Subcutaneous adipose tissue (tissue), 4 donors: Measurements from ENCODE around the gene ARHGEF3. TPM values are rescaled to one million over a fixed set of nuclear protein-coding genes. Genes with fewer than 3 reads are reported as not detected.

Source experiments
- CTCF ChIP-seq: fragments of 450-650 bp; IDR thresholded peaks from one replicate; pipeline ENCODE4 v1.5.1; 2016; ENCODE audit warnings: low read depth, mild to moderate bottlenecking, control low read depth, antibody characterized with exemption, moderate library complexity
- total RNA-seq, 4 donors: library from RNA; depleted of rRNA; stranded (reverse); fragments of >200 nt; gene quantifications; one replicate each; pipeline ENCODE4 v1.1.0, GENCODE V29; 2016

Gene ARHGEF3, protein sequence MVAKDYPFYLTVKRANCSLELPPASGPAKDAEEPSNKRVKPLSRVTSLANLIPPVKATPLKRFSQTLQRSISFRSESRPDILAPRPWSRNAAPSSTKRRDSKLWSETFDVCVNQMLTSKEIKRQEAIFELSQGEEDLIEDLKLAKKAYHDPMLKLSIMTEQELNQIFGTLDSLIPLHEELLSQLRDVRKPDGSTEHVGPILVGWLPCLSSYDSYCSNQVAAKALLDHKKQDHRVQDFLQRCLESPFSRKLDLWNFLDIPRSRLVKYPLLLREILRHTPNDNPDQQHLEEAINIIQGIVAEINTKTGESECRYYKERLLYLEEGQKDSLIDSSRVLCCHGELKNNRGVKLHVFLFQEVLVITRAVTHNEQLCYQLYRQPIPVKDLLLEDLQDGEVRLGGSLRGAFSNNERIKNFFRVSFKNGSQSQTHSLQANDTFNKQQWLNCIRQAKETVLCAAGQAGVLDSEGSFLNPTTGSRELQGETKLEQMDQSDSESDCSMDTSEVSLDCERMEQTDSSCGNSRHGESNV
- total RNA-seq = 10 to 100 TPM; 11.3 to 28.0 (median 19.0) TPM

- no peak for TF ChIP-seq CTCF
Measured at GRCh38 chr3:56801662-56802377, at the start of gene ARHGEF3. Gene ARHGEF3, minus strand, starts transcription at chr3:56801949. Its CDS starts 151 bp downstream, at chr3:56801798.

DNA sequence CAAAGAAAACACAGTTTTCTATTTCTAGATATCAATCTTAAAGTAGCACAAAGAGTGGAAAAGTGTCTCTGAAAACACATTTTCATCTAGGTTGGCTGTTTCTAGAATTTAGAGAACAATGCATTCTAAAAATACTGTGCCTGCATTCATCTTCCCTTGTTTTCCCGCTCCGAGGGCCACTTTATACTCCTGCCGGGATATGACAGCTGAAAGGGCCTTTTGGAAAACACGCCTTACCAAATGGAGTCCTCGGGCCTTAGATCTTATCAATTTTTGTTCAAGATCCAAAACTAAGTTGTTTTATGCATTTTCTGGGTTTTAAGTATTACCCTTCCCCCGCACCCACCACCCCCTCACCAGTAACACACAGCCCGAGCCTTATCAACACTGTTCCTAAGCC is 47.9 kb upstream of the ARHGEF3 start:
- no peak for TF ChIP-seq CTCF

DNA sequence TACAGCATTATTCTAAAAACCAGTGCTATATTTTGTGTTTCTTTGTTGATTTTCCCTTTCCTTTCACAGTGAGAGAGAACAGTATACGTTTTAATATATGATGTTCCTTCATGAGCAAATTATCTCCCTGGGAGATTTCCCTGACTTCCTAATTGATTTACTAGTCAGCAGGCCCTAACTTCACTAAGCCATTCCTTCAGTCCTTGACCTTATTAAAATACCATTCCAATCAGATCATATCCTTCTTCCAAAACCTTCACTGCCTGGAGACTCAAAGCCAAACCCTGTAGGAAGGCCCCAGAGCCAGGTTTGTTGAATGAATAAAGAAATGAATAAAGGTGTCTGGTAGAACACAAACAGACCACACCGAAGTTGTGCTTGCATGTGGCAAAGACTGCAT is 43.8 kb upstream of the ARHGEF3 start:
- TF ChIP-seq CTCF = no peak

DNA sequence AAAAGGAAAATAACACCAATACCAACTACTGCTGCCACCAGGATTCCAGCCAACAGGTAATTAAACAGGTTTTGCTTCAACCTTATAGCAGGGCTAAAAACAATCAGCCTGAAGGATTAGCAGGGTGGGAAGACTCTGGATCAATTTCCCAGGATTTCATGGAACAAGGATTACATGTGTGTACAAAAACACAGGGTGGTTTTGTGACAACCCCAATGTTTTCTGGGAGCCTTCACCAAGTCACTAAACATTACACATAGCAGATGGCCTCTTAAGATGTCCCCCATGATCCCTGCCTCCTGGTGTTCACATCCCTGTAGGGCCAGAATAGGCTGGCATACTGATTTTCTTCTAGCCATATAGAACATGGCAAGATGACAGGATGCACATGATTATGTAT is 42.8 kb upstream of the ARHGEF3 start:
- no peak for TF ChIP-seq CTCF

GRCh38 chr3:56839784-56840715 is 38.3 kb upstream of the ARHGEF3 start:
- no peak for TF ChIP-seq CTCF

DNA sequence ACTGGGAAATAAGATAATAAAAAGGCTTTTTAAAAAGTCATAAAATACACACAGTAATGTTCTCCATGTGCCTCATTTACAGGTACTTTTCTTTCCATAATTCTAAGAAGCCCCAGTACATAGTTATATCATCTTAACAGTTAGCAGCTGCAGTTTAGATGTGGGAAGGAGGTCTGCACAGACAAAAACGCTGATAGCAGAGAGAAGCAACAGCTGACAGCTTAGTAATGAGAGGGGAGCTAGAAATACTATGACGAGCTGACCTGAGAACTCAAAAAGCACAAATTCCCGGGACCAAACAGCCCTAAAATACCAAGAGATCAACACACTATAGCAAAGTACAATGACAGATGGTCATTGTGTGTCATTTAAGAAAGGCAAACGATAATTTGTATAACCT is 36.7 kb upstream of the ARHGEF3 start:
- TF ChIP-seq CTCF = no peak
